GM15510 (cell line): ENCODE results near the gene LTBR.
A peak's percentile ranks its signal among the peaks of the same experiment; 100 is the strongest.

ENCODE experiments used
- POLR2A ChIP-seq: IDR thresholded peaks from 3 replicates; pipeline ENCODE4 v1.6.1; 2011; ENCODE audit warnings: borderline replicate concordance; ENCODE audit not compliant: insufficient read length; ENCODE audit errors: extremely low read depth

LTBR gene

DNA sequence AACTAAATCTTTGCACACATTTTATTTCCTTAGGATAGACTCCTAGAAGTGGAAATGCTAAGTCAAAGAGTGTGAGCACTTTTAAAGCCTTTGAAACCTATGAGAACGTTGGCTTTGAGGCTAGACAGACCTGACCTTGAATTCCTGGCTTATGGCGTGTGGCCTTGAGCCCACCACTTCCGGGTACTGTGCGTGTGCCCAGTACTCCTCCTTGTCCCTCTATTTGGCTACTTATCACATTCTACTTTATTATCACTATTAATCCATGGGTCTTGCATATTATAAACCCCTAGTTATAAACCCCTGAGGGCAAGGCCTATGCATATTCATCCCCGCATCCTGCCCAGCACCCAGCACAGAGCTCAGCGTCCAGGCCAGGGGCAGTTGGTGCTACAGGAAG is 34.8 kb downstream of the LTBR start:
- no peak for TF ChIP-seq POLR2A

DNA sequence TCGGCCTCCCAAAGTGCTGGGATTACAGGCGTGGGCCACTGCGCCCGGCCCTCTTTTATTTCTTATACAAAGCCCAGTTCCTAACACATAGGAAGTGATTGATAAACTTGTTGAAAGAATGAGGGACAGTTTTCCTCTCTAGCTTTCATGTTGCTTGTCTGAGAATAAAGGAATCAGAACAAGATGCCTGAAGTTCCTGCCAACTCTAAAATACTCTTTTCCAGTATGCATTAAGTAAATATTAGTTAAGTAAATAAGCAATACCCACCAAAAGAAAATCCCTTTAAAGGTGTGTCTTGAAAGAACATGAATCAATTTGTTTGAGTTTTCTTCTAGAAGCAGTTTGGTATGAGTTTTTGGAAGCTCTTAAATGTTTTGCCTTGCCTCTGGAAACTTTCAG is 36.4 kb downstream of the LTBR start:
- TF ChIP-seq POLR2A: no peak

GRCh38 chr12:6423267-6424007 is 39.5 kb downstream of the LTBR start:
- TF ChIP-seq POLR2A: no peak

DNA sequence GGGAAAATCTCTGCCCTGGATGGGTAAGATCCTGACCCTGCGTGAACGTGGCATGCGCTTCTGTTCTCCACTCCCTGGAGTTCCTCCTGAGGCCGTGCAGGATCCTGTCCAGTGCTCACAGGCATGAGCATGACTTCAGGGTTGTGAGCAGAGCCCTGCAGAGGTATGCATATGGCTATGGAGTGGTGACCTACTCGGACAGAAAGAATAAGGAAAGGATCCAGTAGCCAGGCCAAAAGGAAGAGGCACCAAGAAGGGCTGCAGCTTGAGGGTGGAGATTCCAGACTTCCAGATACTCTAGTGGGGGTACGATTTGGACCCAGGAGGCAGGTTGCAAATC is 40.0 kb downstream of the LTBR start:
- TF ChIP-seq POLR2A: no peak

GRCh38 chr12:6424866-6425265 is 40.9 kb downstream of the LTBR start:
- no peak for TF ChIP-seq POLR2A

GRCh38 chr12:6425590-6426531 is 41.9 kb downstream of the LTBR start:
- TF ChIP-seq POLR2A: peak; percentile 14

DNA sequence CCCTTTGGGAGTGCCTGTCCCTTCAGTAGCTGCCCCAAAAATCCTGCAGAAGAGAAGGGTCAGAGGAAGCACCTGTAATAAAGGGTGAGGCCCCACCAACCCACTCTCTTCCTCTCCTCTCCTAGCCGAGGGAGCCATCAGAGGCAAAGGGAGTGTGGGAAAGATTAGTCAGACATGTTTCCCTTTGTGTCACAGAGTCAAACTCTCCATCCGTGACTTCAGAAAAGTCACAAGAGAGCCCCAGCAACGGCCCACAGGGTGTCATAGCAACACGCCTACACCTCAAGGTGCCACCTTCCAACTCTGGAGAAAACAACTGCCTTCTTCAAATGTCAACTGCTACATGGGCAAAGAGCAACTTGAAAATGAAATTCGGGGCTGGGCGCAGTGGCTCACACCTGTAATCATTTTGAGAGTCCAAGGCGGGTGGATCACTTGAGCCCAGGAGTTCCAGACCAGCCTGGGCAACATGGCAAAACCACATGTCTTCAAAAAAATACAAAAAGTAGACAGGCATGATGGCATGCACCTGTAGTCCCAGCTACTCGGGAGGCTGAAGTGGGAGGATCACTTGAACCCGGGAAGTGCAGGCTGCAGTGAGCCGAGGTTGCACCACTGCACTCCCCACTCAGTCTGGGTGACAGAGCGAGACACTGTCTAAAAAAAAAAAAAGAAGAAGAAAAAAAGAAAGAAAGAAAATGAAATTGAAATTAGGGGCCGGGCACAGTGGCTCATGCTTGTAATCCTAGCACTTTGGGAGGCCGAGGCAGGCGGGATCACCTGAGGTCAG is 43.1 kb downstream of the LTBR start:
- no peak for TF ChIP-seq POLR2A

DNA sequence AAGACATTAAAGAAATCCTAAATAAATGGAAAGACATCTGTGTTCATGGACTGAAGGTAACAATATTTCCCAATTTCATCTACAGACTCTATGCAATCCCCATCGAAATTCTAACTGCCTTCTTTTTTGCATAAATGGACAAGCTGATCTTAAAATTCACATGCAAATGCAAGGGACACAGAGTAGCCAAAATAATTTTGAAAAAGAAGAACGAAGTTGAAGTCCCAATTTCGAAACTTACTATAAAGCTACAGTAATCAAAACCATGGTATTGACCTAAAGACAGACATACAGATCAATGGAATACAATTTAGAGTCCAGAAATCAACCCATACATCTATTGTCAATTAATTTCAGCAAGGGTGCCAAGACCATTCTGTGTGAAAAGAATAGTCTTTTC is 44.4 kb downstream of the LTBR start:
- TF ChIP-seq POLR2A: no peak

DNA sequence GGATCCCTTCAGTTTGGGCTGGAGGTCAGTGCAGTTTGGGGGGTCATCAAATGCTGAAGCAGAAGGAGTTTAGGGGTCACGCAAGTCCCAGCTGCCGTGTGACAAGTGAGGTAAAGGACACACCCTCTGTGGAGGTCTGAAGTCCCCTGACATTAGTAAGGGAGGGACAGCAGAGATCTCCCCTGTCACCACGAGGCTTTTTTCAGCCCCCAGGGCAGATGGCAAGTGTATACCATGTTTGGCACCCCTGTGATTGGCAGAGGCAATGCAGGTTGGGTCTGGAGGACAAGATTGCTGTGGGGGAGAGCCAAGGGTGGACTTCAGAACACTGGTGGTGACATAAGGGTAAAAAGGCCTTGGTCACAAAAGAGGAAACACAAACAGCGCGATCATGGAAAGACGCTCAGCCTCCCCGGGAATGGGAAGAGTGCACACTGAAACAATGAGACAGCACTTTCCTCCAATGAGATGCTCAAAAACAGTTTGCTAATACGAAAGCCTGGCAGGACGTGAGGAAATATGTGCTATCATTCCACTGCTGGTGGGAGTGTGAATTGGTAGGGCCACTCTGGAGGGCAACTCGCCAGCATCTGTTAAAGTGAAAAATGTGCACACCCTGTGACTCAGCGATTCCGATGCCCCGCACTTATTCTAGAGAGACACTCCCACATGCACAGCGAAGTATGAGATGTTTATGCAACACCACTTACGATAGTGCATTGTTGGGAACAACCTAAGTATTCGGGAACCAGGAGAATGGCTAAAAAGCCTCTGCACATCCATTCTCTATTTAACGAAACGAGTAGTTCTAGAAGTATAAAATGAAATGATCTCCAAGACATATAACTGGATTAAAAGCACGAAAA is 46.4 kb downstream of the LTBR start:
- no peak for TF ChIP-seq POLR2A

DNA sequence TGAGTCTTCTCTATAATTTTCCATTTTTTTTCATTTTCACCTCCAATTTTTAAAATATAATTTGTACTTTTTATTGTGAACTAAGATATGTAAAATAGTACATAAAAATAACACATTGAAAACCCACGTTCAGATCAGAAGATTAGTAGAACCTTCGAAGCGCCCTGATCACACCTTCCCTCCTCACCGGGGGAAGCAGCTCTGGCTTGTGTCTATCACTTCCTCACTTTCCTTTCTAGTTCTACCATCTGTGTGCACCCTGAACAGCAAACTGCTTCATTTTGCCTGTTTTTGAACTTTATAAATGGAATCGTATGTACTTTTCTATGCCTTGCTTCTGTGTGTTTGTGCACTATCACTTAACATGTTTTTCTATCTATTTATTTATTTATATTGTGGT is 49.0 kb downstream of the LTBR start:
- no peak for TF ChIP-seq POLR2A

GRCh38 chr12:6434205-6435140 is 50.5 kb downstream of the LTBR start:
- peak; percentile 24 for TF ChIP-seq POLR2A

DNA sequence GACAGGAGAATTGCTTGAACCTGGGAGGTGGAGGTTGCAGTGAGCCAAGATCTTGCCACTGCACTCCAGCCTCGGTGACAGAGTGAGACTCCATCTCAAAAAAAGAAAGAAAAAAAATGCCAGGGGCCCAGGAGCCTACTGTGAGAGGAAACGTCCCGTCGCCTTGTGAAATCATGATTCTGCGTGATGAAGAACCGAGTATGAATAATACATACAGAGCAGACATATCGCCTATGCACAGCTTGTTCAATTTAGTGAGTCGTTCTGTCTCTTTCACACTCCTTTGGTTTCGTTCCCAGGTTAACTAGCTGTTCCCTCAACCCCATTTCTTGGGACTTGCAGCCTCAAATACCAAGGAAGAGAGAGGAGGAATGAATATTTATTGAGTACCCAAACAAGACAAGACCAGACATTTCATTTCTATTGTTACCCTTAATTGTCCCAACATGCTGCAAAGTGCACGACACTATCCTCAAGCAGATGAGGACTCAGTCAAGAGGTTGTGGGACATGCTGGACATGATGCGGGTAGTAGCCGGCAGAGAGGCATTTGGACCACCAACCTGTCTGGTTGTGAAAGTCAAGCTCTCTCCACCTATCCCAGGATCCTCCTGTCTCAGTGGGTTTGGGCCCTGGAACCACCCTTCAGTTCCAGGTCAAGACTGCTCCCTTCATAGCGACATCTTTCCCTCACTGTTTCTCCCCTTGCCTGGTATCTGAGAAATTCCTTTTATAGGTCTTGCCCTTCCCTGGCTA is 52.2 kb downstream of the LTBR start:
- no peak for TF ChIP-seq POLR2A

GRCh38 chr12:6437586-6437985 is 53.6 kb downstream of the LTBR start:
- no peak for TF ChIP-seq POLR2A

GRCh38 chr12:6438345-6438744 is 54.4 kb downstream of the LTBR start:
- no peak for TF ChIP-seq POLR2A
